C1 segment of cervical spinal cord (tissue), 14 donors: ENCODE measurements around the gene MRPL22.
"Not testable (repeated sequence)": the region's sequence is repeated elsewhere in the genome, so short reads cannot be mapped to it uniquely, and the experiment has no call there.

Source experiments
- DNase-seq, 14 donors: peaks; one replicate each; lab custom pipeline; 2025; lab: John Stamatoyannopoulos, UW

MRPL22 gene

DNA sequence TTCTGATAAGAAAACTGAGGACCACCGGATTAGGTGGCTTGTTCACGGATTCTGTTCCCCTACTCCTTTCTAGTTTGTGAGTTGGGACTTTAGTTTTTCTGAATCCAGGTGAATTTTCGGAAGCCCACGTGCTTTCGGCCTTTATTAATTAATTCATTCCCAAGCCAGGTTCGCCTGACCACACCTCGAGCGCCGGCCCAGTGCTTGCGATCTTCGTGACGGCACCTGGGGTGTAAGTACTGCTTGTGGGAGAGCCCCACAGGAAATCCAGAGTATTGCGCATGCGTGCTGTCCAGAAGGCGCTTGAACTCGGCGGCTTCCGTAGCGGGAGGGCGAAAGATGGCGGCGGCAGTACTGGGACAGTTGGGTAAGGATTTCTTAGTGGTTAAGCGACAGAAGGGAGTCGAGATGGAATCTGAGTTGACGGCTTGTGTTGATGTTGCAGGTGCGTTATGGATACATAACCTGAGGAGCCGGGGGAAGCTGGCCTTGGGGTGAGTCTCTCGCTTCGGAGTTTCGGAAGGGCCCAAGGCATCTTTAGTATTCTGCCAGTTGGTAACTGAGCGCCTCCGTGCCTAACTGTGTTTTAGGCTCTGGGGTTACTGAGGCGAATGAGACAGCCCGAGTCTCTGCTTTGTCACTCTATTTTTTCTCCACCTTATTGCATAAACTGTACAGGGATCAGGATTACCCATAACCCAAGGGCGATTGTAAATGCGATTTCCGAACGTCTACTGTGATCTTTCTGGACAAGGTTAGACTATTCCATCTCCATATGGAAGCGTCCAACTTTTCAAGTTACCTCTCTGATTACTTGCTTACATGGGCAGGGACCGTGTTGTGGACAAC, at the start of gene MRPL22:
Gene MRPL22 (plus strand): TSS at position 302 of the 849 bp plus-strand sequence. CDS start 38 bp downstream, at position 340.
- peak; percentile 67 to 93 (median 88) for DNase-seq

DNA sequence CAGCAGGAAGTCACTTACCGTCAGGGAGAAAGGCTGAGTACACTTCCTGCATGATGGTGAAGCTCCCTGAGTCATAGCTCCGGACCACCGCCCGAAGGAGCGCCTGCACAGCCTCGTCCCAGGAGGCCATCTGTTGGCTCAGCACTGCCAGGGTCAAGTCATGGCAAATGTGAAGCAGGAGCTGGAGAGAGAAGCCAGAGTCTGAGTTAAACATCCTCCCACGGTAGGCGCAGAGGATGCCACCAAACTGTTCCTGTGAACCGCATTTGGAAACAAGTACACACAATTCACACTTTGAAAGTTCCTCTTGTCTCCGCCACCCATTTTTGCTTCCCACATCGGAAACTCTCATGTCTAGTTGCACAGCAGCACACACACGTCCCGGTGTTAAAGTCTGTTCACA, 48.5 kb upstream of the MRPL22 start:
- no peak for DNase-seq

DNA sequence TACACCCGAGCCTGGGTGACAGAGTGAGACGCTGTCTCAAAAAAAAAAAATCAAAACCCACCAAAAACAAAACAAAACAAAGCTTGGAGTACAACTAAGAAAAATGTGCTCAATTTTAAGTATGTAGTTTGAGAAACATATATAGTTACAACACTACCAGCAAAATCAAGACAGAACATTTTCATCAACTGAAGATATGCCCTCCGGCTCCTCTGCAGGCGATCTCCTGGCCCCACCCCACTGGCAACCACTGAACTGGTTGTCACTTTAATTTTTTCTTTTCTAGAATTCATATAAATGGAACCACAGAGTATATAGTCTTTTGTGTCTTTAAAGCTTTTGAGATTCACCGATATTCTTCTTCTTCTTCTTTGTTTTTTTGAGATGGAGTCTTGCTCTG, 47.5 kb upstream of the MRPL22 start:
- no peak for DNase-seq

DNA sequence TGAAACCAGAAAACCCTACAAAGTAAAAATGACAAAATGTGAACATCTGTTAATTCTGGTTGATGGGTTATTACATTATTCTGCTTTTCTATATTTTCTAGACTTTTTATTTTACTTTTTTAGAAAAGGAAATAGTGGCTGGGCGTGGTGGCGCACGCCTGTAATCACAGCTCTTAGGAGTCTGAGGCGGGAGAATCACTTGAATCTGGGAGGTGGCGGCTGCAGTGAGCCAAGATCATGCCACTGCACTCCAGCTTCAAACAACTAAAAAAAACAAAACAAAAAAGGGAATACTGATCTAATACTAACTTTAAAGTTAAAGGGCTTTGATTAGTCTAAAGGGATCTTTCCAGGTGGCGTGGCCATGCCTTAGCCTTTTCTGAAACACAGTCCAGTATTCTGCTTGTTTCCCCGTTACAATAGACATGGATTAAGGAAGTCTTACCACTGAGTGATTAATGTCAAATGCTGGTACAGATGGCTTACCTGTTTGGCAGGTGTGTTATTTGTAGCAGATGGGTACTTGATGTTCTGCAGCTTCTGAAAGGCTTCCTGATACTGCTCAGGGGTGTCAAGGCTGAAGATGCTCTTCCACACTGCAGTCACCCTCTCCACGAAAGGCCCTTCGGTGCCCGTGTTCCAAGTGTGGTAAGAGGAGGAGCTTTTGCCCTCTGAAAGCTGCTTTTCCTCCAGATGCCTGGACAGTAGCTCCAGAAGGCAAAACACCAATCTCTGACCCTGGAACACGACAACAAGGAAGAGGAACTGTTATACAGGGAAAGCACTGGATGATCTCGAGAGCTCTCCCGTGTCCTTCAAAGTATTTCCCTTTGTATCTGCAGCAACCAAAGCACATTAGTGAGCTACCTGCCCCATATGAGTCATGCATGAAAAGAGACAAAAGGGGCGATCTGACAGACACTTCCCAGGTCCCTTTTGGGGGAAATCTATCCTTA, 45.0 kb upstream of the MRPL22 start:
- DNase-seq: no peak

DNA sequence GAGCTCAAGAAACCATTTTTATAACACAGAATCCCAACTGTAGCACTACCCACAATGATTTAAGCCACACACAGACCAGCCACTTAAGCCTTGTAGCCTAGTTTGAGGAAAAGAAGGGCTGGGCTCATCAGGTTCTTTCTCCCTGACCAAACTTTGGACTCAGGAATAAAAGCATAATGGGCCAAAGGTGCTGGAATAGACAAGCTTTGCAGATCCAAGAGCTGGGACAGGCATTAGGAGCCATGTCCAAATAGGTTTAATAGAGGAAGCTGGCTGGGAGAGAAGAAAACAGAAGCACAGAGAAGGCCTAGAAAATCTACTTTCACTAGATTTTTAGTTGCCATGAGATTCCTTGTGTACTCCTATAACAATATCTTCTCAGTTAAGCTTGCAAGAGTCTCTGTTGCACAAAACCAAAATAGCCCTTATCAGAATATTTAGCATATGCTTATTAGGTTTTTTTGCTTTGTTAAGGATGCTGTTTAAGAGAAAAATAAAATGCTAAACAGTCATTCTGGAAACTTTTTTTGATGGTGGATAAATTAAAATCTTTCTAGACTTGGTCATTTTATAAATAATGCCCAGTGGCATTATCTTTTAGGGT, 44.2 kb upstream of the MRPL22 start:
- DNase-seq: no peak

DNA sequence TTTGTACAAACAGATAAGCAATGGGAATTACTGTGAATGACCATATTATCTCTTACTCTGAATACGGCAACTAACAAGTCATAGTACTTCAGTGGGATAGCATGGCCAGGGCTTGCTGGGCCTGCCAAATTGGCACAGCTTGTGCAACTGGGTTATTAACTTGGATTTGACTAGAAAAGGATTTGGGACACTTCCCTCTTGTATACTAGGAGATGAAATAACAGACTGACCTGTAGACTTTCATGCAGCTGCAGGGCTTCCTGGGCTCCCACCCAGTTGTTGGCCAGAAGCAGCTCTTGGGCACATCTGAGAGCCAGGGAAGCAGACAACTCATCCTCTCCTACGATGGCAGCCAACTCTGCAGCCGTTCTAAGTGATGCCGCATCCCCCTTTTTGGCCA, 42.7 kb upstream of the MRPL22 start:
- peak in 3 of 14 donors; percentile 11 to 44 (median 15) for DNase-seq

DNA sequence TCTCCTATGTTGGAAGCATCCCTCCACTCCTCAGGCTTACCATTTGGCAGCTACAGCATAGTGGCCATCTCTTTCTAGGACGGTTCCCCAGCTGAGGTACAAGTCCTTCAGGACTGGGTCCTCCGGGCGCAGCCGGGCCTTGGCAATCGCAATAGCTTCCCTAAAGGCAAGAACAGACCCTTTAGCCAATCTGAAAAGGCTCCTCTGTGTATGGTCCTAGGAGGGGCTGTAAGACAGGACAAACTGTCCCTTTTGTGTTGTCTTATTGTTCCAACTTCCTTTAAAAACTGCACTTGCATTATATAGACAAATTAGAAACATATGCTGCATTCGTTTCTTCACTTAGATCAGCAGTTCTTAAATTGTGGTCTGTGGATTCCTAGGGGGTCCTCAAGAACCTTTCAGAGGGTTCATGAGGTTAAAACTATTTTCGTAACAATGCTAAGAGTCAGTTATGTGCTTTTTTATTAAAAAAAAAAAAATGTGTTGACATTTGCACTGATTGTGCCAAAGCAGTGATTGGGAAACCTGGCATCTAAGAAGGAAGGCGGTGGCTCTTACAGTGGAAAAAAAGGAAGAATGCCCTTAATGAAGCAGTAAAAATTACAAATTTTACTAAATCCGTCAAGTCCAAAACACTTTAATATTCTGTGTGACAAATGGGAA, 41.6 kb upstream of the MRPL22 start:
- no peak for DNase-seq

DNA sequence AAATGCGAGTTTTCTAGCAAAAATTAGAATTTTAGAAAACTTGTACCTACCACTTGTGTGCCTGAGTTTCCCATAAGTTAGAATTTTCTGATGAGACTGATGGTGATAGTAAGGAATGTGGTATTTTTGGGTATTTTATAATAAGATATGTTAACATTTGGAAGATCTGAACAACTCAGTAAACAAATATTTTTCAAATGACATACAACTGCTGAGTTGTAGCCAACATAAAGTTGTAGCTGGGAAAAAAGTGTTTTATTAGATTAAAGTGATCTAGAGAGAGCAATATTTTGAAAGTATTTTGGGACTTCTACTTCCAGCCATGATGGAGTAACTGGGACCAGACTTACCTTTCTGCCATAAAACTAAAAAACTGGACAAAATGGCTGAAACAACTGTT, 40.8 kb upstream of the MRPL22 start:
- DNase-seq: no peak

DNA sequence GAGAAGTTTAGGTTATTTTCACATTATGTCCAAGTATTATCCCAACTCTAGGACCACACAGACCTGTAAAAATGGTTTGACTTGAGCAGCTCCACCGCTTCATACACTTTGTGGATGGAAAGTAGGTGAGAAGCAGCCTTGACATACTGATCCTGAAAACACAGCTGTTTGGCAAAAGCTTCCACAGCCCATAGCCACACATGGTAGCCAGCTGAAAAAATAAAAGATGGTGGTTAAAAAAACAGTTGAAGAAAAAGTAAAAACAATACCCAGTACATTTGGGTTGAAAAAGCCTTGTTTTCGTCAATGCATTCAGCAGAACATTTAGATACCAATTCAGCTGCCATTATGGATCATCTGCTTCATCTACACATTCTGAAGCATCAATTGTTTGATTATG, 39.6 kb upstream of the MRPL22 start:
- DNase-seq: no peak

DNA sequence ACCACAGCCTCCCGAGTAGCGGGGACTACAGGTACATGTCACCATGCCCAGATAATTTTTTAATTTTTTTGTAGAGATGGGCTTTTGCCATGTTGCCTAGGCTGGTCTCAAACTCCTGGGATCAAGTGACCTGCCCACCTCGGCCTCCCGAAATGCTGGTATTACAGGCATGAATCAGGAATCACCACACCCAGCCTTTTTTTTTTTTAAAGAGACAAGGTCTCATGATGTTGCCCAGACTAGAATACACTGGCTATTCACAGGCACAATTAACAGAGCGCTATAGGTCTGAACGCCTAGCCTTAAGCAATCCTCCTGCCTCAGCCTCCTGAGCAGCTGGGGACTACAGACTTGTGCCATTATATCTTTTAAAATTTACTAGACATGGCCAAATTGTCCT, 39.0 kb upstream of the MRPL22 start:
- no peak for DNase-seq

DNA sequence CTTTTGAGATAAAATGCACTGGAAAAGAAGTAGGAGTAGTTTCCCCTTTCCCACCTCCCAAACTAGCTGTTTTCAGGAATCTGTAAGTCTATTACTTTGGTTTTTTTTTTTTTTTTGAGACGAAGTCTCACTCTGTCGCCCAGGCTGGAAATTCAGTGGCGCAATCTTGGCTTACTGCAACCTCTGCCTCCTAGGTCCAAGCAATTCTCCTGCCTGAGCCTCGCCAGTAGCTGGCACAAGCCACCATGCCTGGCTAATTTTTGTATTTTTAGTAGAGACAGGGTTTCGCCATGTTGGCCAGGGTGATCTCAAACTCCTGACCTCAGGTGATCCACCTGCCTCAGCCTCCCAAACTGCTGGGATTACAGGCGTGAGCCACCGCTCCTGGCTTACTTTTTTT, 35.3 kb upstream of the MRPL22 start:
- peak in 1 of 14 donors; percentile 14 for DNase-seq

DNA sequence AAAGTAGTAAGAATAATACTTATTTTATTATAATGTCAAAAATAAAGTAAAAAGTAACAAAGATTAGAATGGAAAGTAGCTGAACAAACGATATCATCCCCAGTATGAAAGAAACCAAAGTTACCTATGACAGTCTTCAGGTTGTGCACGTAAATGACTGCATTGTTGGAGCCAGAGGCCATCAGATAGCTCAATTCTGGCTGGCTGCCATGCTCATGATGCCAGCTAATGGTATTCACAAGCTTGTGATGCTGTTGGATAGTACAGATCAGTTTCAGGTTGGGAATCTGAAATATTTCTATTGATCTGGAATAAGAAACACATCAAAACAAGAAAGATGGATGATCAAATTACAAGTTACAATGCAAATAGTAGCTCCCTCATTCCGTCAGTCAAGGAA, 24.0 kb upstream of the MRPL22 start:
- no peak for DNase-seq

DNA sequence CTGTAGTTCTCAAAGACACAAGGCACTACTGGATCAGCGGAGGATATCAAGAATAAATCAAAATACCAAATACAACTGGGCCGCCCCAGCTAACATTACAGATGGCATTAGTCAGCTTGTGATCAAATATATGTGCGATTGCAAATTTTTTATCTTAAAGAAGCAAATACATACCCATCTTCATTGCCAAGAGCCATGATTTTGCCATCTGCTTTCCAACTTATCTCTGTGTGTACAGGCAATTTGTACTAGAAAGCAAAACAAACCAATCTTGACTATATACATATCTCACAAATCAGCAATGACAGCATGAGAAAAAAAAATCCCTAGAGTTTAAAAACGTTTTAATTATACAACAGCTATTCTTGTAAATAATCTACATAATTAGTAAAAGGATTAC, 23.1 kb upstream of the MRPL22 start:
- DNase-seq: no peak

DNA sequence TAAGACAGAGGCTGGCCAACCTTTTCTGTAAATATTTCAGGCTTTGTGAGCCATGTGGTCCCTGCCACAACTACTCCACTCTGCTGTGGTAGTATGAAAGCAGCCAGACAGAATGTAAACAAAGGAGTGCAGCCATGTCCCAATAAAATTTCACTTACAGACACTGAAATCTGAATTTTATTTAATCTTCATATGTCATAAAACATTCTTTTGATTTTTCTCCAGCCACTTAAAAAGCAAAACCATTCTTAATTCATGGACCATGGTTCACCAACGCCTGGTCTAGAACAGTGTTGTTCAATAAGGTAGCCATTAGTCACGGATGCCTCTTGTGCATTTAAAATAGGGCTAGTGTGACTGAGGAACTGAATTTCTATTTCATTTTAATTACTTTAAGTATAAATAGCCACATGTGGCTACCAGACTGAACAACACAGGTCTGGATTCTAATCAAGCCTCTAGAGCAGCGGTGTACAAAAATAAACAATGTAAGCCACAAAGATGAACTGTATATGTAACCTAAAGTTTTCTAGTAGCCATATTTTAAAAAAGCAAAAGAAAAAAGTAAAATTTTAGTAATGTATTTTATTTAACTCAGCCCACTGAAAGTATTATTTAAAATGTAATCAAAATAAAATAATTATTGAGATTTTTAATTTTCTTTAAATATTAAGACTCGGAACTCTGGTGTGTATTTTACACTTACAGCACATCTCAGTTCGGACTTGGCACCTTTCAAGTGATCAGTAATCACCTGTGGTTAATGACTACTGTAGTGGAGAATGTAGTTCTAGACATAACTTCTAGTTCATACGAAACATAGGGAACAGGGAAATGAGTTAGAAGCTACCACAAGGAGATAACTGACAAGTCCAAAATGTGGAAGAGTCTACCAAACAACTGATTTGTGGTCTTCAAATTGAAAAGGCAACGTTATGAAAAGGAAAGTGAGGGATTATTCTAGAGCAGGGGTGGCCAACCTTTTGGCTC, 17.1 kb upstream of the MRPL22 start:
- DNase-seq: no peak

DNA sequence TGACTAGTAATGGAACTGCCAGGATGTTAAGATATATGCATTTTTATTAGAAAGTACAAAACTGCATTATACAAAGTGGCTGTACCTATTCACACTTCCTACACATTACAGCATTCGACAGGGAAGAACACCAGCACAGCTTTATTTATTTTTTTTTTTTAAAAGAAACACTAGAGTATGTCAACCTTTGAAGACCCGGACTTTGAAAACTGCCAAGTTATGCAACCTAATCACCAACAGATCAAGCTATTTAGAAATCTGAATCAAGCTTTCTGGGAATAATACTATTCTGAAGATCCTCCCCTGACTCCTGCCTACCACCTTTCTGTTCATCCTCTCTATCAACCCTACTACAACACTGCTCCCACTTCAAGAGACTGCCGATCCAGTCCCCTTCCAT, 7.3 kb upstream of the MRPL22 start:
- no peak for DNase-seq

DNA sequence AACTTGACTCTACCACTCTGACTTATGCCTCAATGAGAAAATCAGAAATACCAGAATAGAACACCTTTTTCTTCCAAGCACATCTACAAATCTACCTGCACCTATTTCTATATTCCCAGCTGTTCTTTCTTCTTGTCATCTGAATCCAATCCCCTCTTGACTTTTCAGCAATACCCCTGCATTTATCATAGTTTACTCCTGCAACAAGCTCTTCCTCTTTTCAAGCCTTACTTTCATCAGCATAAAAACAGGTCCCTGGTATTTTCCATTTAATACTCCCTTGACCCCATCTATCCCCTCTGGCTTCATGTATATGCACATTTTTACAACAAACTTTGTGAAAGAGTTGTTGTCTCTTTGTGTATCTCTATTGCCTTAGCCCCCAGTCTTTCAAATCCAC, 6.0 kb upstream of the MRPL22 start:
- DNase-seq: no peak

DNA sequence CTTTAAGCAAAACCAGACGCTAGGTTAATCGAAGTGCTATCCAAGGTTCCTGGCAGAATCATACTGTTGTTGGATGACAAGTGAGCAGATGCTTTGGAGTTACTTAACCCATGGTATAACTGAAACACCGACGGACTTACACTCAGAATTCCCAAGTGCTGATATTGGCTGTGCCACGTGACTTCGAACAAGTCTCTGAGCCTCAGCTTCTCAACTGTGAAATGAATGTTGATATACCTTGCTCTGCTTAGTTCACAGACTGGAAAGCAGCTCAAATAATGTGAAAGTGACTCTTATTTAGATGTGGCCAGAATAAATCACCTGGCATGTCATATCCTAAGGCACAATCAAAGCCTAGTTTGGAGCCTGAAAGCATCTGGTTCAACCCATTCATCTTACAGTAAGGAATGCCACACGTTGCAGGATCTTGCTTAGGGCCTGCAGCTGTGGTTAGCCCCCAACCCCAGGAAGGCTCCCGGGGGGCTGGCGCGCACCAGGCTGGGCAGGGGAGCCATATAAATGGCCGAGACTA, 3.6 kb upstream of the MRPL22 start:
- no peak for DNase-seq

DNA sequence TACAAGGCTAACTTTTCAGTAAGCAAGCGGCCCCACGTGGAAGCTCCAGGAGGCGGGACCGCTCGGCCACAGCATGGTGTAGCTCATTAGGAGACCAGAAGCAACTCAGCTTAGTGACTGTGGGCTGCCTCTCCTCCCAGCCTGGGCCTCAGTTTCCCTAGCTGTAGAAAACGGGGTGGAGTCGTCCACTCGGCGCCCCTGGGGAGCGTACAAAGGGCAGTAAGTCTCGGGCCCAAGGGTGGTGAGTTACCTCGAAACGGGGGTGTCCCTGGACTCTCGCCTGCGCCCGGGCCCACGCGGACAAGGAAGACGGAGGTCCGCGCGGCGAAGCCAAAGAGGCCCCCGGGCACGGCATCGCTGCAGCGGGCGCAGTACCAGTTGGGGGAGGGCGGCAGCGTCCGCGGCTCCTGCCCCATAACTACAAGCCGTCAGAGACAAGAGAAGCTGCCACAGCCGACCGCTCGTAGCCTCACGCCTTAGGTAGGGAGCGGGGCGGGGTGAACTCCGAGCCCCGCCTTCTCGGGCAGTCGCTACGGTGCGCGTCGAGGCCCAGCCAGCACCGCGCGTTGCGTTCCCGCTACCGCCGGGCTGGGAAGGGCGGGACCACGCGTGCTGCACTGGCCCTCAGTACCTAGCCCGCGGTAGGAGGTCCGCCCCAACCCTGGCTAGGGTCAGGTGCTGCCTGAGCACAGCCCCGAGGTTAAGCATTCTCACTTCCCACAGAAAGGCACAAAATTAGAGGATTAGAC, 3.0 kb upstream of the MRPL22 start, which contains the start of gene GEMIN5:
Gene GEMIN5 (minus strand): TSS at position 494 of the 749 bp plus-strand sequence. CDS start 78 bp downstream, at position 416.
- DNase-seq: peak; percentile 8 to 80 (median 64)

DNA sequence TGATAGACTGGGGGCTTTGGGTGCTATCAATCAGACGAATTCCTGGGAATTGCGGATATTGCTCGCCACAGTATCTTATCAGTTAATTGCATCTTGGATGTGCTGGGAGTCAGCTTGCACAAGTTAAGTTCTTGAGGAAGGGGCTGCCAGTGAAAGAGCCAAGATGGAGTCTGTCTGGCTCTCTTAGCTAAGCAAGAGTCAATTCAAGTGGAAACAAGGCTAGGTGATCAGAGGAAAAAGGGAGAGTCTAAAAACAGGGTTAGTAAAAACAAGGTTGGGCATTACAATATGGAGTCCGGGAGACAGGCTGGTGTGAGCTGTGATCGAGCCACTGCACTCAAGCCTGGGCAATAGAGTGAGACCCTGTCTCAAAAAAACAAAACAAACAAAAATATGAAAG, 1.5 kb upstream of the MRPL22 start:
- not testable (repeated sequence) for DNase-seq
